Measurements from ENCODE around the gene U2SURP. TPM values are rescaled to one million over a fixed set of nuclear protein-coding genes. Genes with fewer than 3 reads are reported as not detected.

Gene U2SURP
- total RNA-seq, 2 donors from 2014 or later, result 65.4 to 68.2 TPM

- Histone ChIP-seq H3K4me3 (peak overlapping the region; percentile 49 to 100), H3K27me3 (no peaks in the 10 kb centered on the region), H3K36me3 (replicated peaks in 1 of 2; ENCODE audit: insufficient read depth in 1 of 2, low read depth in 2 of 2) (no peaks in the 10 kb centered on the region), H3K4me1 (peaks cover 22% of the 10 kb centered on the region), H3K9me3 (no peaks in the 10 kb centered on the region), H3K27ac (peak overlapping the region; percentile 84 to 95 (median 89))
- TF ChIP-seq POLR2A (IDR thresholded peaks at IDR 0.05) (no peak), CTCF (IDR thresholded peaks at IDR 0.05) (no peak)
- no peak for DNase-seq
- ATAC-seq, result no peak
- intact Hi-C loops (cut with DNase I), result no loop called here
- 0% methylated on average over 19 of the region's 19 CpGs for WGBS, 2 donors
Observed at GRCh38 chr3:143002083-143002712, 828 bp downstream of the U2SURP start.

- WGBS, 2 donors, result 4% methylated on average over 9 of the region's 9 CpGs
- Histone ChIP-seq H3K9me3 (no peaks in the 10 kb centered on the region), H3K27ac (no peak overlapping the region), H3K36me3 (replicated peaks in 1 of 2; ENCODE audit: insufficient read depth in 1 of 2, low read depth in 2 of 2) (no peaks in the 10 kb centered on the region), H3K4me1 (peaks cover 22% of the 10 kb centered on the region), H3K4me3 (peak overlapping the region in 1 of 2 donors; percentile 100), H3K27me3 (no peaks in the 10 kb centered on the region)
- intact Hi-C loops (cut with DNase I), result no loop called here
- ATAC-seq (no peak), DNase-seq (no peak)
- no peak for TF ChIP-seq POLR2A (IDR thresholded peaks at IDR 0.05)
- no peak for TF ChIP-seq CTCF (IDR thresholded peaks at IDR 0.05)
Observed at GRCh38 chr3:143002727-143003126, 1.4 kb downstream of the U2SURP start.

- H3K27ac ChIP-seq, result no peak overlapping the region
- TF ChIP-seq POLR2A (IDR thresholded peaks at IDR 0.05) (no peak), CTCF (IDR thresholded peaks at IDR 0.05) (no peak)
- H3K27me3 ChIP-seq, result no peaks in the 10 kb centered on the region
- intact Hi-C loops (cut with DNase I), result no loop called here
- H3K9me3 ChIP-seq, result no peaks in the 10 kb centered on the region
- no peak for DNase-seq
- ATAC-seq, result no peak
- no peak overlapping the region for H3K4me3 ChIP-seq
- H3K4me1 ChIP-seq, result peaks cover 30% of the 10 kb centered on the region
- no peaks in the 10 kb centered on the region for H3K36me3 ChIP-seq (replicated peaks in 1 of 2; ENCODE audit: insufficient read depth in 1 of 2, low read depth in 2 of 2)
- WGBS, 2 donors, result 62 to 83% methylated on average over 2 of the region's 2 CpGs
Observed at GRCh38 chr3:143004823-143005222, 3.5 kb downstream of the U2SURP start.

GRCh38 chr3:143010024-143010423, 8.7 kb downstream of the U2SURP start:
- intact Hi-C loops (cut with DNase I), result no loop called here
- H3K4me3 ChIP-seq, result no peak overlapping the region
- no peaks in the 10 kb centered on the region for H3K27me3 ChIP-seq
- H3K9me3 ChIP-seq, result no peaks in the 10 kb centered on the region
- no peak for DNase-seq
- H3K27ac ChIP-seq, result no peak overlapping the region
- H3K36me3 ChIP-seq (replicated peaks in 1 of 2; ENCODE audit: insufficient read depth in 1 of 2, low read depth in 2 of 2), result no peaks in the 10 kb centered on the region
- TF ChIP-seq POLR2A (IDR thresholded peaks at IDR 0.05) (no peak), CTCF (IDR thresholded peaks at IDR 0.05) (no peak)
- H3K4me1 ChIP-seq, result peaks cover 13% of the 10 kb centered on the region
- 65 to 70% methylated on average over 3 of the region's 3 CpGs for WGBS, 2 donors
- no peak for ATAC-seq

GRCh38 chr3:143011705-143012104, 10.3 kb downstream of the U2SURP start:
- H3K4me1 ChIP-seq, result peaks cover 13% of the 10 kb centered on the region
- DNase-seq (no peak), ATAC-seq (no peak)
- intact Hi-C loops (cut with DNase I), result no loop called here
- H3K9me3 ChIP-seq, result no peaks in the 10 kb centered on the region
- TF ChIP-seq CTCF (IDR thresholded peaks at IDR 0.05) (no peak), POLR2A (IDR thresholded peaks at IDR 0.05) (no peak)
- no peak overlapping the region for H3K4me3 ChIP-seq
- H3K27ac ChIP-seq, result no peak overlapping the region
- no peaks in the 10 kb centered on the region for H3K27me3 ChIP-seq
- H3K36me3 ChIP-seq (replicated peaks in 1 of 2; ENCODE audit: insufficient read depth in 1 of 2, low read depth in 2 of 2), result no peaks in the 10 kb centered on the region
- 77 to 84% methylated on average over 3 of the region's 3 CpGs for WGBS, 2 donors

Measured in body of pancreas (tissue), 4 donors.